ENCODE measurements around the gene SYF2. TPM values are rescaled to one million over a fixed set of nuclear protein-coding genes. Genes with fewer than 3 reads are reported as not detected.
"Not testable (repeated sequence)": the region's sequence is repeated elsewhere in the genome, so short reads cannot be mapped to it uniquely, and the experiment has no call there.

SYF2 gene
- total RNA-seq, 1 donor from 2014 or later, result 43.5 TPM

DNA sequence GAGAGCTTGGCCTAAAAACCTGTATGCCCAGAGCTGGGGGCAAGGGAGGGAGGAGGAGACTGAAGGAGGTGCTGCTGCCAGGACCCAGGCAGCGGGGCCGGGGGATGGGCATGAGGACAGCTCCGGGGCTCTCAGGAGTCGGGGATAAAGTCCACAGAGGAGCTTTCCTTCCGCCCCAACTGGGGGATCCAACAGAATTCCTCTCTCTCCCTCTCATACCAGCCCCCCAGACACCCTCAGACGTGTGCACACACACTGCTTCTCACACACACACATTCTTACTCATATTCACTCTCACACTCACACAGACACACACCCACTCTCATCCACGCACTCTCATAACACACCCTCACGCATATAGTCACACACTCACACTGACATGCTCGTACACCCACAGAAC, 39.1 kb downstream of the SYF2 start:
- TF ChIP-seq, protein P1, sequence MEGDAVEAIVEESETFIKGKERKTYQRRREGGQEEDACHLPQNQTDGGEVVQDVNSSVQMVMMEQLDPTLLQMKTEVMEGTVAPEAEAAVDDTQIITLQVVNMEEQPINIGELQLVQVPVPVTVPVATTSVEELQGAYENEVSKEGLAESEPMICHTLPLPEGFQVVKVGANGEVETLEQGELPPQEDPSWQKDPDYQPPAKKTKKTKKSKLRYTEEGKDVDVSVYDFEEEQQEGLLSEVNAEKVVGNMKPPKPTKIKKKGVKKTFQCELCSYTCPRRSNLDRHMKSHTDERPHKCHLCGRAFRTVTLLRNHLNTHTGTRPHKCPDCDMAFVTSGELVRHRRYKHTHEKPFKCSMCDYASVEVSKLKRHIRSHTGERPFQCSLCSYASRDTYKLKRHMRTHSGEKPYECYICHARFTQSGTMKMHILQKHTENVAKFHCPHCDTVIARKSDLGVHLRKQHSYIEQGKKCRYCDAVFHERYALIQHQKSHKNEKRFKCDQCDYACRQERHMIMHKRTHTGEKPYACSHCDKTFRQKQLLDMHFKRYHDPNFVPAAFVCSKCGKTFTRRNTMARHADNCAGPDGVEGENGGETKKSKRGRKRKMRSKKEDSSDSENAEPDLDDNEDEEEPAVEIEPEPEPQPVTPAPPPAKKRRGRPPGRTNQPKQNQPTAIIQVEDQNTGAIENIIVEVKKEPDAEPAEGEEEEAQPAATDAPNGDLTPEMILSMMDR (IDR thresholded peaks at IDR 0.05; ENCODE audit: unreplicated experiment), result no peak
- Mint-ChIP-seq H3K27ac (no peak overlapping the region), H3K4me3 (ENCODE audit: low read depth) (no peak overlapping the region), H3K27me3 (peaks cover 20% of the 10 kb centered on the region), H3K4me1 (ENCODE audit: low read depth) (peaks cover 25% of the 10 kb centered on the region), H3K36me3 (ENCODE audit: insufficient read depth) (no peaks in the 10 kb centered on the region), H3K9me3 (ENCODE audit: low read depth) (no peaks in the 10 kb centered on the region)
- DNase-seq (ENCODE audit: low spot score, unreplicated experiment), result no peak

DNA sequence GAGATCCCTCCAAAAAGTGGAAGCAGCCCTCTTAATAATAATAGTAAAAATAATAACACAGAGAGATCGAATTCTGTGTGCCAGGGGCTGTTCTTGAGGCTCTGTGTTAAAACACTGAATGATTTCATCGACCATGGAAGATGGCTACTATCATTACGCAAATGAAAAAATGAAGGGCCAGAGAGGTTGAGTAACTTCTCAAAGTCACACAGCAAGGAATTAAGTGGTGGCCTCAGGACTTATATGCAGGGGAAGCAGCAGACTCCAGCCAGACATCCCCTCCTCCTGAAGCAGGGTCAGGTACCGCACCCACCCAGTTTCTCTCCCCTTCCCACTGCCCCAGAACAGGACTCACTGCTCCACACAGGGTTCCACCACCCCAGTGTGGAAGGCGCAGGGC, 40.1 kb downstream of the SYF2 start:
- Mint-ChIP-seq H3K27ac (no peak overlapping the region), H3K36me3 (ENCODE audit: insufficient read depth) (no peaks in the 10 kb centered on the region), H3K4me3 (ENCODE audit: low read depth) (no peak overlapping the region), H3K9me3 (ENCODE audit: low read depth) (no peaks in the 10 kb centered on the region), H3K27me3 (peaks cover 13% of the 10 kb centered on the region), H3K4me1 (ENCODE audit: low read depth) (peaks cover 16% of the 10 kb centered on the region)
- no peak for DNase-seq (ENCODE audit: low spot score, unreplicated experiment)
- TF ChIP-seq, protein P1 (IDR thresholded peaks at IDR 0.05; ENCODE audit: unreplicated experiment), result no peak

DNA sequence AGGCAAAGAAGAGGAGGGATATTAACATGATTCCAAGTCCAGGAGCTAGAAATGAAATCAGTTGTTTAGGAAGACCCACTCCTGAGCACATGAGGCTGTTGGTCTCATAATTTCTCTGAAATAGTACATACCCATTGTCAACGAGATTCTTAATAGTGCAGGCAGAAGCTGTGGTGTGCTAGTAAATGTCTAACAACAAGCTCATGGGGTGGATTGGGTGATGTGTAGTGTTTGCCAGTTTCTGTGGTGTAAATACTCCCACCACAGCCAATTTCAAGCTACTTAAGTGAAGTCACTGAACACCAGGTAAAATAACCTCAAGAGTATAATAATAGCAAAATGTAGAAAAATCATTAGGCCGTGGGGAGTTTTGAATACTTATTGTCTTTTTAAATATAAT, 42.0 kb downstream of the SYF2 start:
- no peaks in the 10 kb centered on the region for H3K9me3 Mint-ChIP-seq (ENCODE audit: low read depth)
- no peak overlapping the region for H3K27ac Mint-ChIP-seq
- TF ChIP-seq, protein P1 (IDR thresholded peaks at IDR 0.05; ENCODE audit: unreplicated experiment), result no peak
- peaks cover 15% of the 10 kb centered on the region for H3K4me1 Mint-ChIP-seq (ENCODE audit: low read depth)
- H3K36me3 Mint-ChIP-seq (ENCODE audit: insufficient read depth), result no peaks in the 10 kb centered on the region
- no peak overlapping the region for H3K4me3 Mint-ChIP-seq (ENCODE audit: low read depth)
- peaks cover 15% of the 10 kb centered on the region for H3K27me3 Mint-ChIP-seq
- DNase-seq (ENCODE audit: low spot score, unreplicated experiment), result no peak

DNA sequence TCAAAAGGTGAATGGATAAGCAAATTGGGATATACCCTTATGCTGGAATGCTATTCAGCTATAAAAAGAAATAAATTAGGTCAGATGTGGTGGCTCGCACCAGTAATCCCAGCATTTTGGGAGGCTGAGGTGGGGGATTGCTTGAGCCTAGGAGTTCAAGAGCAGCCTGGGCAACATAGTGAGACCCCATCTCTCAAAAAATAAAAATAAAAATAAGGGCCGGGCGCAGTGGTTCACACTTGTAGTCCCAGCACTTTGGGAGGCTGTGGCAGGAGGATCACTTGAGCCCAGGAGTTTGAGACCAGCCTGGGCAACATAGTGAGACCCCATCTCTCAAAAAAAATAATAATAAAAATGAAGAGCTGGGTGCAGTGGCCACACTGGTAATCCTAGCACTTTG, 44.4 kb downstream of the SYF2 start:
- H3K4me1 Mint-ChIP-seq (ENCODE audit: low read depth); H3K4me3 Mint-ChIP-seq (ENCODE audit: low read depth); DNase-seq (ENCODE audit: low spot score, unreplicated experiment); H3K36me3 Mint-ChIP-seq (ENCODE audit: insufficient read depth); H3K9me3 Mint-ChIP-seq (ENCODE audit: low read depth); H3K27ac Mint-ChIP-seq; H3K27me3 Mint-ChIP-seq: not testable (repeated sequence)

DNA sequence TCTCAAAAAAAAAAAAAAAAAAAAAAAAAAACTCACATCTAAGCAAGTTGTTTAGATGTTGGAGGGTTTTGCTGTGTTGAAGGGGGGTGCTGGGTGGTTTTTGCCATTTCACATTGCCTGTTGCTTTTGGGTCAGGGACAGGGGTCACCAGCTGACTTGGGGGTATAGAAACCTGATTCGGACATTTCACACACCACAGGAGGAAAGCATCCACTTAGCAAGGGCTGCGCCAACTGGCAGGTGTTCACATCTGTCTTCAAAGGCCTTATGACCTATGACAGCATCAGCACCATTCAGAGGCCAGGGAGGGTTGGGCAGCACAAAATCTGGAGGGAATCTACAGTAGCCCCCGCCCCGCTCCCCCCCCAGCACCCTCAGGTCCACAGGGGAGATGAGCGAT, 45.2 kb downstream of the SYF2 start:
- TF ChIP-seq, protein P1 (IDR thresholded peaks at IDR 0.05; ENCODE audit: unreplicated experiment), result no peak
- H3K36me3 Mint-ChIP-seq (ENCODE audit: insufficient read depth), result no peaks in the 10 kb centered on the region
- peaks cover 6% of the 10 kb centered on the region for H3K27me3 Mint-ChIP-seq
- peaks cover 4% of the 10 kb centered on the region for H3K4me1 Mint-ChIP-seq (ENCODE audit: low read depth)
- H3K9me3 Mint-ChIP-seq (ENCODE audit: low read depth), result no peaks in the 10 kb centered on the region
- H3K4me3 Mint-ChIP-seq (ENCODE audit: low read depth), result no peak overlapping the region
- no peak for DNase-seq (ENCODE audit: low spot score, unreplicated experiment)
- no peak overlapping the region for H3K27ac Mint-ChIP-seq

DNA sequence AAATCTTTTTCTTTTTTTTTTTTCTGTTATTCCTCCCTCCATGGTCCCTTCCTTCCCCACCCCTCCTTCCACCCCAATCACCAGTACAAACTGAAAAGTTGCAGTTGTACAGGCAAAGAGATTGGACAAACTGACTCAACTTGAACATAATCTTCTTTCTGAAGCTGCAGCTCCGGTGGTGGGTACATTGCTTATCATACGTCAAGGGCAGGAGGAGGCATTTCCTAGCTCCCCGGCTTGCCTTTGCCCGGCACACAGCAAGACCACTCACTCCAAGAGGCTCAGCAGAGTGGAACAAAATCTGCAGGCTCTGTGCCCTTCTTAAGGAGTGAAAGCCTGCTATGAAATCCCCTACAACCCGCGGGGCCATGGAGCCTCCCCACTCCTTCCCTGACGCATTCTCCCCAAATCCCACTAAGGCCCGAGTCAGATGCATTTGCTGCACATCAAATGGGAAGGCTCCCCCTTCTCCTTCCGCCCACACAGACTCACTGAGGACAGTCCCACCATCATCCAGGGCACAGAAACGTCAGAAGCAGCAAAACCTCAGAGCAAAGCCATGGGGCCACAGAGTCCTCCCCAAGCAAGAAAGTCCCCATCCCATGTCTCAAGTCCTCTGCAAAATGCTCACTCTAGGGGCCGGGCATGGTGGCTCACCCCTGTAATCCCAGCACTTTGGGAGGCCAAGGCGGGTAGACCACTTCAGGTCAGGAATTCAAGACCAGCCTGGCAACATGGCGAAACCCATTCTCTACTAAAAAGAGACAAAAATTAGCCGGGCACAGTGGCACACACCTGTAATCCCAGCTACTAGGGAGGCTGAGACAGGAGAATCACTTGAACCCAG, 45.9 kb downstream of the SYF2 start:
- Mint-ChIP-seq H3K27me3 (peaks cover 6% of the 10 kb centered on the region), H3K36me3 (ENCODE audit: insufficient read depth) (no peaks in the 10 kb centered on the region), H3K4me3 (ENCODE audit: low read depth) (no peak overlapping the region), H3K9me3 (ENCODE audit: low read depth) (no peaks in the 10 kb centered on the region), H3K27ac (peak overlapping the region; percentile 29), H3K4me1 (ENCODE audit: low read depth) (peaks cover 4% of the 10 kb centered on the region)
- DNase-seq (ENCODE audit: low spot score, unreplicated experiment), result no peak
- TF ChIP-seq, protein P1 (IDR thresholded peaks at IDR 0.05; ENCODE audit: unreplicated experiment), result no peak

Data from progenitor cell of endocrine pancreas (in vitro differentiated cells).